Activated CD8-positive, alpha-beta memory T cell treated with anti-CD3 and anti-CD28 coated beads for 48 hours (primary cell): Measurements from ENCODE around the gene ECHDC1.
A peak's percentile ranks its signal among the peaks of the same experiment; 100 is the strongest.
"Not testable (repeated sequence)": the region's sequence is repeated elsewhere in the genome, so short reads cannot be mapped to it uniquely, and the experiment has no call there.

Experiments used
- DNase-seq, 3 experiments: peaks; one replicate each; pipeline ENCODE4 v3.0.0-alpha.2; 2020; ENCODE audit warnings: low read depth in 2 of 3, low spot score in 2 of 3

ECHDC1 gene

GRCh38 chr6:127342946-127343808 lies at the start of gene ECHDC1:
TSS of gene ECHDC1 (minus strand) at chr6:127343609. CDS start at chr6:127331028, 12,581 bp downstream.
- DNase-seq = peak; percentile 43 to 51 (median 45)

- DNase-seq = no peak
Observed at GRCh38 chr6:127392301-127392700, 48.9 kb upstream of the ECHDC1 start.

- DNase-seq = no peak
Observed at GRCh38 chr6:127391094-127391953, 47.9 kb upstream of the ECHDC1 start.

- DNase-seq = no peak
Observed at GRCh38 chr6:127389706-127390105, 46.3 kb upstream of the ECHDC1 start.

- DNase-seq = no peak
Observed at GRCh38 chr6:127385668-127386430, 42.4 kb upstream of the ECHDC1 start.

- not testable (repeated sequence) for DNase-seq
Observed at GRCh38 chr6:127384848-127385247, 41.4 kb upstream of the ECHDC1 start.

GRCh38 chr6:127383988-127384387 lies 40.6 kb upstream of the ECHDC1 start:
- DNase-seq = no peak

GRCh38 chr6:127382413-127382812 lies 39.0 kb upstream of the ECHDC1 start:
- no peak for DNase-seq

- no peak for DNase-seq
Observed at GRCh38 chr6:127381384-127381783, 38.0 kb upstream of the ECHDC1 start.

- DNase-seq = no peak
Observed at GRCh38 chr6:127376685-127377084, 33.3 kb upstream of the ECHDC1 start.

GRCh38 chr6:127367023-127367375 lies 23.6 kb upstream of the ECHDC1 start:
- DNase-seq = no peak

GRCh38 chr6:127366282-127367022 lies 23.0 kb upstream of the ECHDC1 start:
- DNase-seq = no peak

GRCh38 chr6:127365874-127366273 lies 22.5 kb upstream of the ECHDC1 start:
- no peak for DNase-seq

GRCh38 chr6:127352524-127352923 lies 9.1 kb upstream of the ECHDC1 start:
- DNase-seq = no peak

- no peak for DNase-seq
Observed at GRCh38 chr6:127349980-127350379, 6.6 kb upstream of the ECHDC1 start.

GRCh38 chr6:127348028-127348661 lies 4.7 kb upstream of the ECHDC1 start:
- no peak for DNase-seq

GRCh38 chr6:127347178-127347577 lies 3.8 kb upstream of the ECHDC1 start:
- no peak for DNase-seq

- DNase-seq = no peak
Observed at GRCh38 chr6:127345521-127345920, 2.1 kb upstream of the ECHDC1 start.

- DNase-seq = no peak
Observed at GRCh38 chr6:127343809-127344659, 625 bp upstream of the ECHDC1 start.
